NCI-H2107 treated with DMSO at 0.1 percent for 48 hours (cell line): ENCODE data around the gene CLK4.

Source experiments
- DNase-seq: peaks from one replicate; lab custom pipeline; 2025; ENCODE audit not compliant: unreplicated experiment; lab: John Stamatoyannopoulos, UW

CLK4 gene

DNA sequence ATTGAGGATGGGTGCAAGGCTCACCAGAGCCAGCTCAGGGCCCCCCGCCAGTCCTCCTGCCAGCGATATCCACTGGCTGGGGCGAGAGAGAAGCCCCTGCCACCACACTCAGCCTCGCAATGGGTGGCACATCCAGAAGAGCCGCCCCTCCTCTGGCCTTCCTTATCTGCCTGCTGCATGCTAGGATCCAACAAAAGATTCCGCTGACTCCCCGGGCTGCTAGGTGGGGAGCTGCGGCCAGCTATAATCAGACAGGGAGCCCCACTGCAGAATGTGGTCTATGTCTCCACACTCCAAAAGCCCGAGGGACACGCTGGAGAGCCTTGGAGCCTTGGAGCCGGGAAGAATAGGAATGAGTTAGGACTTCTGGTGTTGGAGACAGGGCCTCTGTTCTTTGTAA lies 69.4 kb downstream of the CLK4 start:
- no peak for DNase-seq

DNA sequence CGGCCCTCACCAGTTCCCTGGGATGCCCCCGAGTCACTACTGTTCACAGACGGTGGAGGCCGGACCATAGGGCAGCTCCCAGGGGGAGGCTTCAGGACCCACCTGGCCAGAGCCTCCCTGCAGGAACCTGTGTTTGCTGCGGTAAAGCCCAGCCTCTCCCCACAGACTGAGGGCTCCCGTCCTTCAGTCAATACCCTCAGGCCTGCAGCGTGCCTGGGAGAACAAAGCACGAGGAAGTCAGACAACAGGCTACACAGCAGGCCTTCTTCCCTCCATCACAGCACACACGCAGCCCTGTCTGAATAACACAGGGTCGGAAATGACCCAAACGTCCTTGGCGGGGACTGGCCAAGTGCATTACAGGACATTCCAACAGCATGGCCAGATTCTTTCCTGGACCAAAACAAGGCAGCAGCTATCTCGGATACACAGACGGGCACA lies 71.1 kb downstream of the CLK4 start:
- DNase-seq = no peak

DNA sequence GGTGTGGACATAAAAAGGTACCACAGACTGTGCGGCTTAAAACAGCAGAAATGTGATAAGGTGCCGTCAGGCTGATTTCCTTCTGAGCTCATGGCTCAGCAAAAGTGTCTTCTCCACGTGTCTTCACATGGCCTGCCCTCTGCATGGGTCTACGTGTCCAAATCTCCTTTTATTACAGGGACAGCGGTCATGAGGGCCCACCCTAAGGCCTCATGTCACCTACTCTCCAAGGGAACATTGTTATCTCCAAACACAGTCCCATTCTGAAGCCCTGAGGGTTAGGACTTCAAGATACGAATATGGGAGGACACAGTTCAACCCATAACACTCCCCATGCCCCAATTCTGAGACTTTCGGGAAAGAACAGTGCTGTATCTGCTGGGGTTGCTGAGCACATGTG lies 71.8 kb downstream of the CLK4 start:
- DNase-seq = no peak

- DNase-seq = no peak
Measured at GRCh38 chr5:178554311-178554710, 72.5 kb downstream of the CLK4 start.

GRCh38 chr5:178553517-178553916 lies 73.3 kb downstream of the CLK4 start:
- DNase-seq = no peak
